ENCODE measurements around the gene KRT80. TPM values are rescaled to one million over a fixed set of nuclear protein-coding genes. Genes with fewer than 3 reads are reported as not detected.

Gene KRT80
- total and polyA plus RNA-seq, 2 of the 13 experiments (the other 11 are each of a cell fraction or from before 2014, with no cell fraction given), result 0.27 to 0.53 TPM

GRCh38 chr12:52119398-52120254, 72.2 kb downstream of the KRT80 start (continued):
- peak; percentile 34; the same call in 1 of the 2 replicates for TF ChIP-seq ZNF460 (CRISPR knock-in tag; IDR thresholded peaks at IDR 0.05; ENCODE audit: borderline replicate concordance)
- TF ChIP-seq ZNF160 (CRISPR knock-in tag; IDR thresholded peaks at IDR 0.05), result no peak
- TF ChIP-seq, protein P1, sequence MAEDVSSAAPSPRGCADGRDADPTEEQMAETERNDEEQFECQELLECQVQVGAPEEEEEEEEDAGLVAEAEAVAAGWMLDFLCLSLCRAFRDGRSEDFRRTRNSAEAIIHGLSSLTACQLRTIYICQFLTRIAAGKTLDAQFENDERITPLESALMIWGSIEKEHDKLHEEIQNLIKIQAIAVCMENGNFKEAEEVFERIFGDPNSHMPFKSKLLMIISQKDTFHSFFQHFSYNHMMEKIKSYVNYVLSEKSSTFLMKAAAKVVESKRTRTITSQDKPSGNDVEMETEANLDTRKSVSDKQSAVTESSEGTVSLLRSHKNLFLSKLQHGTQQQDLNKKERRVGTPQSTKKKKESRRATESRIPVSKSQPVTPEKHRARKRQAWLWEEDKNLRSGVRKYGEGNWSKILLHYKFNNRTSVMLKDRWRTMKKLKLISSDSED (CRISPR knock-in tag; IDR thresholded peaks at IDR 0.05), result no peak
- no peak for TF ChIP-seq EZH2 (conservative IDR thresholded peaks at IDR 0.05; ENCODE audit: low read depth, low read length)
- TF ChIP-seq, protein P2, sequence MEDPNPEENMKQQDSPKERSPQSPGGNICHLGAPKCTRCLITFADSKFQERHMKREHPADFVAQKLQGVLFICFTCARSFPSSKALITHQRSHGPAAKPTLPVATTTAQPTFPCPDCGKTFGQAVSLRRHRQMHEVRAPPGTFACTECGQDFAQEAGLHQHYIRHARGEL (CRISPR knock-in tag; IDR thresholded peaks at IDR 0.05), result no peak
- TF ChIP-seq HNRNPLL (IDR thresholded peaks at IDR 0.05; ENCODE audit: low read depth, low read length, poor library complexity, severe bottlenecking), result peak; percentile 19
- no peak for TF ChIP-seq MIER2 (CRISPR knock-in tag; IDR thresholded peaks at IDR 0.05)
- no peak; the same call in 1 of the 2 replicates for TF ChIP-seq REPIN1 (CRISPR knock-in tag; IDR thresholded peaks at IDR 0.05; ENCODE audit: borderline replicate concordance, low read depth)
- no peak for TF ChIP-seq SP140L (CRISPR knock-in tag; IDR thresholded peaks at IDR 0.05; ENCODE audit: borderline replicate concordance)
- no peak for TF ChIP-seq HHEX (CRISPR knock-in tag; IDR thresholded peaks at IDR 0.05)
- TF ChIP-seq TCF7 (IDR thresholded peaks at IDR 0.05; ENCODE audit: low read depth), result peak; percentile 44; the same call in 1 of the 2 replicates
- no peak for TF ChIP-seq ZNF788 (CRISPR knock-in tag; IDR thresholded peaks at IDR 0.05; ENCODE audit: borderline replicate concordance)
- TF ChIP-seq SMC3 (IDR thresholded peaks at IDR 0.05; ENCODE audit: low read length), result no peak
- TF ChIP-seq ZNF891 (CRISPR knock-in tag; IDR thresholded peaks at IDR 0.05), result no peak
- TF ChIP-seq, protein P3, sequence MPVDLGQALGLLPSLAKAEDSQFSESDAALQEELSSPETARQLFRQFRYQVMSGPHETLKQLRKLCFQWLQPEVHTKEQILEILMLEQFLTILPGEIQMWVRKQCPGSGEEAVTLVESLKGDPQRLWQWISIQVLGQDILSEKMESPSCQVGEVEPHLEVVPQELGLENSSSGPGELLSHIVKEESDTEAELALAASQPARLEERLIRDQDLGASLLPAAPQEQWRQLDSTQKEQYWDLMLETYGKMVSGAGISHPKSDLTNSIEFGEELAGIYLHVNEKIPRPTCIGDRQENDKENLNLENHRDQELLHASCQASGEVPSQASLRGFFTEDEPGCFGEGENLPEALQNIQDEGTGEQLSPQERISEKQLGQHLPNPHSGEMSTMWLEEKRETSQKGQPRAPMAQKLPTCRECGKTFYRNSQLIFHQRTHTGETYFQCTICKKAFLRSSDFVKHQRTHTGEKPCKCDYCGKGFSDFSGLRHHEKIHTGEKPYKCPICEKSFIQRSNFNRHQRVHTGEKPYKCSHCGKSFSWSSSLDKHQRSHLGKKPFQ (CRISPR knock-in tag; IDR thresholded peaks at IDR 0.05; ENCODE audit: insufficient replicate concordance), result peak; percentile 48
- TF ChIP-seq ZNF260 (CRISPR knock-in tag; IDR thresholded peaks at IDR 0.05; ENCODE audit: borderline replicate concordance, low read depth), result no peak
- TF ChIP-seq ZNF282 (IDR thresholded peaks at IDR 0.05; ENCODE audit: partially characterized antibody), result no peak
- TF ChIP-seq KLF11 (CRISPR knock-in tag; IDR thresholded peaks at IDR 0.05), result no peak
- no peak for TF ChIP-seq MAFK (conservative IDR thresholded peaks at IDR 0.05 in 1 of 2, IDR thresholded peaks at IDR 0.05 in 1 of 2; ENCODE audit: low read length in 2 of 2)
- TF ChIP-seq ZNF569 (CRISPR knock-in tag; IDR thresholded peaks at IDR 0.05; ENCODE audit: borderline replicate concordance), result no peak
- TF ChIP-seq ZNF142 (CRISPR knock-in tag; IDR thresholded peaks at IDR 0.05), result no peak
